Dermis microvascular lymphatic vessel endothelial cell (primary cell): ENCODE data around the gene BANP. TPM values are rescaled to one million over a fixed set of nuclear protein-coding genes. Genes with fewer than 3 reads are reported as not detected.
"Not testable (repeated sequence)": the region's sequence is repeated elsewhere in the genome, so short reads cannot be mapped to it uniquely, and the experiment has no call there.

Experiments used
- DNase-seq, 2 donors: peaks; one replicate each; pipeline versions ENCODE4 v3.0.0 to v3.0.0-alpha.2; 2010; ENCODE audit warnings: low read depth in 2 of 2
- total RNA-seq: library from RNA; depleted of rRNA; stranded (reverse); fragments of >200 nt; gene quantifications from 2 replicates; pipeline ENCODE4 v1.2.1, GENCODE V29; 2014

The BANP gene
- total RNA-seq, 1 donor from 2014 or later = 13.9 TPM

GRCh38 chr16:88047462-88047861, 96.2 kb downstream of the BANP start:
- no peak for DNase-seq

- DNase-seq = no peak
Measured at GRCh38 chr16:88048985-88049384, 97.8 kb downstream of the BANP start.

DNA sequence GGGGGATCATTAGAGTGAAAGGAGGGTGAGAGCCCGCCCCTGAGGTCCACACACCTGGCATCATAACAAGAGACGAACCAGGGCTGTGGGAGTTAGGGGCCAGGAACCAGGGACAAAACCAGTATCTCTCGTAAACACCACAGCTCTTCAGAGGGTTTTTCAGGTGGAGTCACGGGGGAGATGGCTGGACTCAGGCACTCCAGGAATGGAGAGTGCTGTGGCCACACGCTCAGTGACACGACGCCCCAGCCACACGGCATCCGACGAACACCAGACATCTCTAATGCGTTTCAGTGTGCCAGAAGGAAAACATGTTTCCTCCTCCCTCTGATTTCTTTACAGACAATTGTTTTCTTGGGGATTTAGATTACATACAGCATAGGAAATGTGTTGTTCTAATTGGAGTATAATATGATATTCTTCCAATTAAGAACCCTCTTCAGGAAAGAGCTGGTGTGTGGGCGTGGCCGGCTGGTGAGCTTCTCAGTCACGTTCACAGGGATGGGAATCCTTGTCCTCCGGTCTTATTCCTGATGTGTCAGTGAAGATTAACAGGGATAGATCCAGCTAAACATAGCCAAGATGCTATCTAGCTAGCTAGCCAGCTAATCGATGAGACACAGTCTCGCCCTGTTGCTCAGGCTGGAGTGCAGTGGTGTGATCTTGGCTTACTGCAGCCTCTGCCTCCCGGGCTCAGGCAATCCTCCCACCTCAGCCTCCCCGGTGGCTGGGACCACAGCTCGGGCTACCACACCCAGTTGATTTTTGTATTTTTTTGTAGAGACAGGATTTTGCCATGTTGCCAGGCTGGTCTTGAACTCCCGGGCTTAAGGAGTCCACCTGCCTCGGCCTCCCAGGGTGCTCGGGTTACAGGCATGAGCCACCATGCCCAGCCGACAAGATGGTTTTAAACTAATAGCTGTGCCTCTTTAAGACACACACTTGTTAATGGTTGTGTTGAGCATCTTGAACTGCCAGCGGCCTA, 98.6 kb downstream of the BANP start:
- DNase-seq = no peak

- DNase-seq = no peak
Measured at GRCh38 chr16:88050952-88051660, 99.9 kb downstream of the BANP start.

DNA sequence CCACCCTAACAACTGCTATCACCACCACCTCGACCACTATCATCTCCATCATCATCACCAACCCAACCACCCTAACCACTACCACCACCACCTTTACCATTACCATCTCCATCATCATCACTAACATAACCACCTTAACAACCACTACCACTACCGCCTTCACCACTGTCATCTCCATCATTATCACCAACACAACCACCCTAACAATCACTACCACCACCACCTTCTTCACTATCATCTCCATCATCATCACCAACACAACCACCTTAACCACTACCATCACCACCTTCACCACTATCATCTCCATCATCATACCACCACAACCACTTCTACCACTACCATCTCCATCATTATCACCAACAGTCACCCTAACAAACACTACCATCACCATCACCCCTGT, 101.4 kb downstream of the BANP start:
- DNase-seq = no peak

- not testable (repeated sequence) for DNase-seq
Measured at GRCh38 chr16:88053479-88053878, 102.2 kb downstream of the BANP start.

GRCh38 chr16:88055356-88055755, 104.1 kb downstream of the BANP start:
- DNase-seq = no peak

GRCh38 chr16:88056212-88056611, 105.0 kb downstream of the BANP start:
- no peak for DNase-seq

- DNase-seq = no peak
Measured at GRCh38 chr16:88057656-88058055, 106.4 kb downstream of the BANP start.

DNA sequence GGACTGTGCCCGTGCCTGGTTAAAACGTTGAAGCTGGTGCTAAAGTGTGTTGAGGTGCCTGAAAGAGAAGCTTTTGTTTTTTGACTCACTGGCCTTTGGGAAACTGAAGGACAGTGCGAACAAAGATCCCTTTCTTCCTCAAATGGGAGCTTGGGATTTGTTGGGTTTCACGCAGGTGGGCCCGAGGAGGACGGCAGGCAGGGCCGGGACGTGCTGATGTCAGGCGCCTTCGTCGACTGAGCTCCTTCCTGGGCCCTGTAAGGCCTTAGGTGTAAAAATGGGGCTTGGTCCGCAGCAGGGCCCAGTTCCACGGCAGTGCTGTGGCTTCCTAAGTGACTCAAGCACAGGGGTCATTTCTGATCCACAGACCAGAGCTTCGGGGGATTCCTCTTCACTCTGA, 106.9 kb downstream of the BANP start:
- DNase-seq = no peak

DNA sequence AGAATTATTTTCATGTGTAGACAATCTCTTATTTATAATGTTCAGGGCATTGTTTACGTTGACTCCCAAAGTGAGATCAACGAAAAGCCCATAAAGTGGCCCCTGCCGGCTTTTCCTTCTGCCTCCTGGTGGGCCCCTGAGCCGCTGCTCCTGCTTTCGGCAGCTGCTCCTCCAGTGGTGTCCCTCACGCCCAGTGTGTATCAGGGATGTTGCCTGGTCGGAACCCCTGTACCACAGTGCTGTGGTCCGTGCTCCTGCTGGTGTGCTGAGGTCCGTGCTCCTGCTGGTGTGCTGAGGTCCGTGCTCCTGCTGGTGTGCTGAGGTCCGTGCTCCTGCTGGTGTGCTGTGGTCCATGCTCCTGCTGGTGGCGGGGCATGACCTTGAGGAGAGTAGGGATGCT, 107.6 kb downstream of the BANP start:
- DNase-seq = no peak

DNA sequence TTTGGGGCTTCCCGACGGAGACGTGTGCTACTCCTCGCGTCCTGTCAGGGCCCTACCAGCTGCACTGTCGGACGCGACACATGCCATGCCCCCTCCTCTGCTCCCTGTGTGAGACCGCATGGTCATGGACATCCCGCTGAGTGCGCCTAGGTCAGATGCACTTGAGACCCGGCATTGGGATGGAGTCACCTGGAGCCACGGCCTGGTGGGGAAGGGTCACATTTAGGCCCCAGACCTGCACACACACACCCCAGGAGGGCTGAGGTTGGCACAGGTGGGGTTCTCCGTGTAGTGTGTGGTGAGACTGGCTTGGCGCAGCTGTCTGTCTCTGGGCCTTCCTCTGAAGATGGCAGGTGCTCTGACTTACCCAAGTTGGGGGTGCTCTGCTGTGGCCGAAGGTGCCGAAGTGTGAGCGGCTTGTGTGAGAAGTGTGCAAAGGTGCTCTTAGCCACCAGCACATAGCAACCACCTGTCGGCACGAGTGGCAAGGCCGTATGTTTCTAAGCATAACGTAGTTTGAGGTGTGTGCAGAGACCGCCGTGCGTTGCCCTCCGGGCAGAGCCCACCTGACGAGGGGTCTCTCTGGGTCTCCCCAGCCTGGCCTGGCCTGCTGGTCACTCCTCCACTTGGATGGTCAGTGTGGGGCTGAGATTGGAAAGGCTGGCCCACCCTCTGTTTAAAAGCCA, 108.6 kb downstream of the BANP start:
- DNase-seq = no peak

GRCh38 chr16:88060524-88061219, 109.4 kb downstream of the BANP start:
- no peak for DNase-seq

DNA sequence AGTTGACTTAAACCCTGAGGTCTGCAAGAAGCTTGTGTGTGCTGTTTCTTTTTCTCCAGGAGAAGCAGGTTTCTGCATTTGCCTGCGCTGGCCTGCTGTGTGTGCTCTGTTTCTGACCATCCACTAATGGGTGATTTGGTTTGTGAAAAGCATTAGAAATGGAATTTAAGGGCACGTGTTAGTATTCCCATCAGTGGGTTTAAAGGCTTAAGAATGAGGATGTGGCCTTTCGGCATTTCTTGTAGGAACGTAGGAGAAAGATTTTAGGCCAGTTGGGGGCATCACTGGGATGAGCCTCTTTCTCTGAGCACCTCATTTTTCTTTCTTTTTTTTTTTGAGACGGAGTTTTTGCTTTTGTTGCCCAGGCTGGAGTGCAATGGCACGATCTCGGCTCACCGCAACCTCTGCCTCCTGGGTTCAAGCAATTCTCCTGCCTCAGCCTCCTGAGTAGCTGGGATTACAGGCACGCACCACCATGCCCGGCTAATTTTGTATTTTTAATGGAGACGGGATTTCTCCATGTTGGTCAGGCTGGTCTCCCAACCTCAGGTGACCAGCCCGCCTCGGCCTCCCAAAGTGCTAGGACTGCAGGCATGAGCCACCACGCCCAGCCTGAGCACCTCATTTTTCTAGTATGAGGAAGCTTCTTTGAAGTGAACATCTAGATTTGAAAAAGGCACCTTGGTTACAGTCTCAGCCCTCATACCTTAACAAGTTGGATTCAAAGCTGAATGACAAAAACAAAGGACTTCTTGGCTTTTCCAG, 110.3 kb downstream of the BANP start:
- DNase-seq = no peak

GRCh38 chr16:88062341-88063210, 111.3 kb downstream of the BANP start:
- no peak for DNase-seq

DNA sequence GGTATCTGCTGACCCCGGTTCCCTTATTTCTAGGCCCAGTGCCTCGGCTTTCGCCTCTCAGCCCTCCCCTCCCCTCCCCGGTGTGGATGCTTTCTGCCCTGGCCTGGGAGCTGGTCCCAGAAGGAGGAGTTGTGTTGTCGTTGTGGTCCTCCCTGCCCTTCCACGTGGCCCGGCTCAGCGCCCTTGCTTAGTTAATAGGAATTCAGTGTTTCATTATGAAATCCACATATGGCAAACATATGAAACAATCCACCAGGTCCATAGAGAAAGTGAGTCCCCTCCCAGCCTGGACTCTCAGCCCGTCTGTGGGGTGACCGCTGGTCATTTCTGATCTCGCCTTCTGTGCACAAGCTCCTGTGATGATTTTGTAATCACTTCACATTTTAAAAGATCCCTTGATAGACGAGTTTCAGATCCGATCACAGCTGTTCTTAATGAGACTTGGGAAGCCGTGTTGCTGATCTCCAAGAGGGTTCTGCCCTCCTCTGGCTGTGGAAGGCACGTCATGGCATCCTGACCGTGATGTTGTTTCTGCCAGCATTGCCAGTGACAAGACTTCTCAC, 112.1 kb downstream of the BANP start:
- DNase-seq = no peak

DNA sequence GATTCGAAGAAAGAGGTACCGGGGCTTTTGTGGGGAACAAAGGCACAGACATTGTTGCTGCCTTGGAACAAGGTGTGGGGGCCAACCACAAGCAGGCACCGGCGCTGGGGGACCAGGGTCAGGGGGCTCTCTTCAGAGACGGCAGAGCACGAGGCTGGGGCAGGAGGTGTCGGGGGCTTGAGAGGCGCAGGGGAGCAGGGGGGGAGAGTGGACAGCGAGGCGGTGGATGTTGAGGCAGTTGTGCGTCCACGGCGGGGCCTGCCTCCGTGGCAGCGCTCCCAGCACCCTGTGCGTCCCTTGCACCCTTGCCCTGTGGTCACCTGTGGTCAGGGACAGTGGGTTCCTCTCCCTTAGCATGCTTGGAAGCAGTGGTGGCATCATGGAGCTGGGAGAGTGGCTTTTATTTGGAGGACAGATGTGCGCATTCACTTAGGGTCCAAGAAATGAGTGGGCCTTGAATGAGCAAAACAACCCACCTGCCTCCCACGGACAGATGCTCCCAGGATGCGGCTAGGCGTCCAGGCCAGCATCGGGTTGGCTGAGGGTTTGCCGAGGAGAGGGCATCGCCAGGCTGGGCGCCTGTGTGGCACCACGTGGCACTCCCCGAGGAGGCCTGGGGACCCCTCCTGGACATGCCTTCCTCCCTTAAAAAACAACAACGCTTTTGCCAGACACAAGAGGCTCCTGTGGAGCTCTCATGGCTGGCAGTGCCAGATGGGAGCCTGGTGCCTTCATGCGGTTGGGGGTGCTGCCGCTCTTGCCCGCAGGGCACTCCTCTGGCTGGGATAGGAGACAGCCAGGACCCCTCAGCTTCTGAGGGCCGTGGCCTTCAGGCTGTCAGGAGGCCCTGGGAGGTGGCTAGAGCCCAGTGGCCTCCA, 113.0 kb downstream of the BANP start:
- DNase-seq = no peak
